ENCODE measurements around the gene DHX29.

Gene DHX29

DNA sequence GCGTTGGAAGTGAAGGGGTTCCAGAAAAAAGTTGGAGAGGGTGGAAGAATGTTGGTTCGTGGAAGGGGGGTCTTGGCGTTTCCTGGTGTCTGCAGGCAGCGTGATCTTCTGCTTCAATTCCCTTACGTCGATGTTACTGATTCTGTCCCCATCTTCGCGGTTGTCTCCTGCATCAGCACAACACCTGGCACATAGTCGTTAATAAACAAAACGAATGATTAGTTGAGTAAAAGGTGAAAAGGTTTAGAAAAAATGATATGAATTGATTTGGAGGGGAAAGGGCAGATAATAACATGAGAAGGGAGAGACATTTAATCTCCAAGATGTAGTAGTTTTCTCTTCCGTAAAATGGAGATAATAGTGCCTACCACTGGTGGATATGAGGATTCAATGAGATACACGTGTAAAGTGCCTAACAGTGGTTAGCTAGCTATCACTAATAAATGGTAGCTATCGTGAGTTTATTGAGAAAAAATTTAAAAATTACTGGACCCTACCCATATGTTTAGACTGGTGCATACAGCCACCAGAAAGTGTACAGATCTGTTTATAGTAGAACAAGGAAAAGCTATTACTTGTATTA lies 851 bp upstream of the DHX29 start:
- DNase-seq = peak in 1 of 2 experiments; percentile 69

DNA sequence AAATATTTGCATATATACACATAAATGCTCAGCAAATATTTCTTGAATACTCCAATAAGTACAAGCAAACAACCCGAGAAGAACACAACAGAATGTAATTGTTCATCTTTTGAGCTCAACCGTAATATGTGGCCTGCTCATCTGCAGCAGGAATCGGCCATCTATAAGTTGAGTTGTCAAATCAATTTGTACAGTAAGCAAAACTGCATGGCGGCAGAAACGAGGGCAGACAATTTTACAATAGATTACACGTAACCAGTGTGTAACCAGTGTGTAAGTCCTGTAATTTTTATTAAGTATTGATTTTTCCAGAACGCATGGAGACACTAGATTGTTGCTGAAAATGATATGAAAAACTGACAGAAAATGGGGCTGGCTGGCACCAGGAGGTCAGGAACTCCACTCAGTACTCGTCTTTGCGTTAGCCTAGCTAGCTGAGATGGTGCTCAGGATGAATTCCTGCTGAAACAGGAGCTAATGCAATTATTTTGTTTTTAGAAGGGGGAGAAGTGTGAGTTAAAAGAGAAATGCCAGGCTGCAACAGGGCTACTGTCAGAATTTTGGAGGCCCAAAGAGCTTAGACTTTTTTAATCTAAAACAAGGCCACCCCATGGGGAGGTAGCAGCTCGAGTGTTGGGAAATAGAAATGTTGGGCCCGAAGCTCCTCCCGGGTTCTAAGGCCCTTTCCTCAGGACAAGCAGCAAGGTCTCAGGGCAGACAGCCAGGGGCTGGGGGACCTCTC lies 682 bp downstream of the DHX29 start:
- DNase-seq = peak in 1 of 2 experiments; percentile 40

DNA sequence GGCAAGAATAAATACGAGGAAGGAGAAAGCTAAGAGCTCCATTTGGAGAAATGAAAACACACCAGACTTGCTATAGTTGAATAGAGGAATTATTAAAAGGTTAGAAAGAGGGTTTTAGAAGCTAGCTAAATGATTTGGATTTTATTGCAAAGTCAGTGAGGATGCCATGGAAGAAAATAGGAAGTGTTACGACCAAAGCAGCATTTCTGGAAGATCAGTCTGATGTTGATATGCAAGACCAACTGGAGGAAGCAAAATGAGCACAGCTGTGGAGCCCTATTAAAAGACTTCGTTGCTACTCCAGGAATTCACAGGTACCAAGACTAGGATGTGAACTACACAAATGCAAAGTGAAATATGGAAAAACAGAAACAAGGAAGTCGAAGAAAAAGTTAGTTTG lies 2.1 kb downstream of the DHX29 start:
- DNase-seq = no peak

DNA sequence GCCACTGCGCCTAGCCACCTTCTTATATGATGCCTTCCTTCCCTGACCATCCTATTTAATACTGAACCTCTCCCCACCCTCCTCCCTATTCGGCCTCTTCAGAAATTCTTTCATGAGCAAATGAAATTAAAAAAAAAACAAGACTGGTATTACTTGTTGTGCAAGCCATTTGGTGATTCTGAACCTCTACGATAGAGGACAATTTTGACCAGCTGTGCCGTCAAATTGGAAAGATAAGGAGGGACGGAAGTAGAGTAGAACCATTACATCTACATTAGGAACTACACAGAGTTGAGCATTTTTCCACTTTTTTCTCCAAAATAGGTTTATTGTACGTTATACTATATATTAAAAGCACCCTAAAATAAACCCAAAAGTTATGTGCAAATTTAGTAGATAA lies 2.9 kb downstream of the DHX29 start:
- no peak for DNase-seq

DNA sequence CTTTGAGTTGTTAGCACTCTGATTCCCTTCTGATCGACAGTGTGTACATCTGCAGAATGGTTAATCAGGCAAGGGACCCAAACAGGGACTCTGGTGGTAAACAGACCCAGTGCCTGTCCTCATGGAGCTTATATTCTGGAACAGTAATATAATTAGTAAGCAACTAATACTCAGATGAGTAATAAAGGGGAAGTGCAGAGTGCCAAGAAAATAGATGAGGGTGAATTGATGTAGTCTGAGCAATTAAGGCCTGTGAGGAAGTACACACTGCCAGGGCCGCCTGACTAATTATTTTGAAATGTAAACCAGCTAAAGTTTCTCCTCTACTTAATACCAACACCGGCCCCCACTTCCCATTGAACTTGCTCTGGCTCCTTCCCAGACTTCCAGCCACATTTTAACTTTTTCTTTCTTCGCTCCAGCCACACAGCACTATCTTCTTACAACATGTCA lies 4.2 kb downstream of the DHX29 start:
- DNase-seq = peak; percentile 24 to 70

DNA sequence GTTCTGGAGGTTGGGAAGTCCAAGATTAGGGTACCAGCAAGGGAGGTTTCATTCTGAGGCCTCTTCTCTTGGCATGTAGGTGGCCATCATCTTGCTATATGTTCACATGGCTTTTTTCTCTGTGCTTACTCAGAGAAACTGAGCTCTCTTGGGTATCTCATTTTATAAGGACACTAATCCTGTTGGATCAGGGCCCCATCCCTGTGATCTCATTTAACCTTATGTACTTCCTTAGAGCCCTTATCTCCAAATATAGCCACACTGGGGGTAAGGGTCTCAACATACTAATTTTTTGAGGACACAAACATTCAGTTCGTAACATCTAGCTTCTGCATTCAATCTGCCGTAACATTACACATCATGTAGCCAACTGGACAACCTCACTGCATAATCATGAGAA lies 6.6 kb downstream of the DHX29 start:
- no peak for DNase-seq

DNA sequence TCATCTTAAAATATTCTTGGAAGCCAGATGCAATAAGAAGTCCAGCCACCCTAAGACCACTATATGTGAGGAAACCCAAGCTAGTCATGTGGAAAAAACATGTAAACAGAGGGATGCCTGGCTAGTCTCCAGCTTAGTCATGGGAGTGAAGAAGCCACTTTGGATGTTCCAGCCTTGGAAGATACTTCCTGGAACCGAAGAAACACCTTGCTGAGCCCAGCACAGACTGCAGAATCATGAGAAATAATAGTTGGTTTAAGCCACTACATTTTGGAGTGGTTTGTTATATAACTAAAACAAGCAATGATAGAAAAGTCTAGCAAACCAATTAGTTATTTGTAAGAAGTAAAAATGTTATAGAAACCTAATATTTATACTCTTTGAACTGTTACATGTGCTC lies 12.6 kb downstream of the DHX29 start:
- no peak for DNase-seq

DNA sequence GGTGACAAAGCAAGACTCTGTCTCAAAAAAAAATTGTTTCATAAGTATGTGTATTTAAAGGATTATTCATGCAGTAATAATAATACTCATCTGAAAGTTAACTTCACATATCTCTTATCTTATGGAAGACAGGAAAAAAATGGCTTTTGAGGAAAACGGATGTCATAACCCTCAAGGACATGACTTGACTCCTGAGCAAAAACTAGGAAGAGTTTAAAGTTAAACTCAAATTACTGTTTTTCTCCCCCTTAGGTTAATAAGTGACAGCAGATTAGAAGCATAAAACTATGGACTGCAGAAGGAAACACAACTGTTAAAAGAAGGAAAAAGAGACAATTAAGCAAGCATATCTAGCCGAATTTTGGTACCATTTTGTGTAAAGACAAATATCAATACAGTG lies 16.5 kb downstream of the DHX29 start:
- no peak for DNase-seq

DNA sequence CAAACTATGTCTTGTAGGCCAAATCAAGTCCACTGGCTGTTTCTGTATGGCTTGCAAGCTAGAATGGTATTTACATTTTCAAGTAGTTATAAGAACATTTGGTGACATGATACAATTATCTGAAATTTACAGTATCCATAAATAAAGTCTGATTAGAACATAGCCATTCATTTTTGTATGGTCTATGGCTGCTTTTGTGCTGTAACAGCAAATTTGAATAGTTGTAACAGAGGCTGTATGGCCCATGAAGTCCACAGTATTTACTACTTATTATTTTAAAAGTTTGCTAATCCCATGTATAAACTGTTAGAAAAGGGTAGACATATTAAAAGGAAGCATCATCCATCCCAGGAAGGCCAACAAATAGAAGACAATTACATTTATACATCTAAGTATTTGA lies 17.7 kb downstream of the DHX29 start:
- DNase-seq = no peak

DNA sequence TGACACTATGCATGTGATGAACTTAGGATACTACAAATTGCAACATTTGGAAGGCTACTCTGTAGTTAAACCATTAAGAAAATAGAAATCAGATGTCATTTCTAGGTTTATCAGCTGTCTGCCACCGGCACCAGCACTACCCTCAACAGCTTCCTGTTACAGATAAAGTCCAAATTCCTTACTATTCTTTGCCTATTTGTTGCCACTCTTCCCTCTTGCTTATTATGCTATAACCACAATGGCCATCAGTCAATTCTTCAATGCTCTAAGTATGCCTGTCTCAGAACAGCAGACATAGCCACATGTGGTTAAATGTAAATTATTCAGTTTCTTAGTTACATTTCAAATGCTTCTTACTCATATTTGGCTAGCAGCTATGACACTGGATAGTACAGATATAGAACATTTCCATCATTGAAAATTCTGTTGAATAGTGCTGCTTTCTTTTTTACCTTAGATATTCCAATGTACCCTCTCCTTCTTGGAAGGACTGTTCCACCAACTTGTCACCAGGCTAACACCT lies 21.0 kb downstream of the DHX29 start:
- no peak for DNase-seq

DNA sequence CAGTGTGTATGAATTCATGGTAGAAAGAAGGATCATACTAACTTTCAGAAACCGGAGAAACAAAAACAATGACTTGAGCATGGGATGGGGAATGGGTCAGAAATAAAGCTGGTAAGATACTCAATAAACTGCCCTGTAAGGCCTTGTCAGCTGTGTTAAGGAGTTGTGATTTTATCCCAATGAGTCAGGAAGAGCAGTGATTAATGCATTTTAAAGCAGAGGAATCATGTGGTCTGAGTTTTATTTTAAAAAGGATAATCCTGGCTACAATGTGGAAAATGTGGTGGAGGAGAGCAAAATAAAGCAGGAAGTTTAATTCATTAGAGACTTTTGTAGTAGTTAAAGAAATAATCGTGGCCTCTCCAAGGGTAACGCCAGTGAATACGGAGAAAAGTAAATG lies 28.7 kb downstream of the DHX29 start:
- DNase-seq = no peak

DNA sequence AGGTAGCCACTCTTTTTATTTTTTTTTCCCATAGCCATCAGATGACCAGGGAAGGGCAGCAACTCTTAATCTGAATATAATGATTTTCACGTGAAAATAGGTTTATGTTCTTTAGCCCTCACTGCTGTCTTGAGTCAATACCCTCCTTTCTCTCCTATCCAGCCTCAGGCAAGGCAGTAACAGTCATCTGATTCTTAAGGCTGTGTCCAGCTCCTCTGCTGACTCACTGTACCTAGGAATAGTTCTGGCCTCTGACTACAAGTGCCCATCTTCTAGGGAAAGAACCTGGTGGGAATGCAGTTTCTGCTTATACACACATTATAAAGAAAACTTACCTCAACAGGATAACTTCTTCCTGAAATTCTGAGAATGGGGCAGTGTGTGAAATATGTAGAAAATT lies 30.7 kb downstream of the DHX29 start:
- DNase-seq = no peak

DNA sequence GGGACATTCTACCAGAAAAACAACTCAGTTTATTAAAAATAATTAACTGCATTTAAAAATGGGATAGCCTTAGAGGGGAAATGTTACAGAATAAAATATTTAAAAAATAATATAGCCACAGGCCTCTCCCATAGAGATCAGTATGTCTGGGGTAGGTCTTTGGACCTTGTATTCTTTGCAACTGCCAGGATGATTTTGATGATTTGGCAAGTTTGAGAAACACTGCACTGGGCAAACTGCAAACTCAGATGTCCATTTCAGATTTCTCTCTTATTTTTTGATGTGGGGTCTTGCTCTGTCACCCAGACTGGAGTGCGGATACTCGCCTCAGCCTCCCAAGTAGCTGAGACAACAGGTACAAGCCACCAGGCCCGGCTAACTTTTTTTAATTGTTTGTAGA lies 49.2 kb downstream of the DHX29 start:
- DNase-seq = no peak

DNA sequence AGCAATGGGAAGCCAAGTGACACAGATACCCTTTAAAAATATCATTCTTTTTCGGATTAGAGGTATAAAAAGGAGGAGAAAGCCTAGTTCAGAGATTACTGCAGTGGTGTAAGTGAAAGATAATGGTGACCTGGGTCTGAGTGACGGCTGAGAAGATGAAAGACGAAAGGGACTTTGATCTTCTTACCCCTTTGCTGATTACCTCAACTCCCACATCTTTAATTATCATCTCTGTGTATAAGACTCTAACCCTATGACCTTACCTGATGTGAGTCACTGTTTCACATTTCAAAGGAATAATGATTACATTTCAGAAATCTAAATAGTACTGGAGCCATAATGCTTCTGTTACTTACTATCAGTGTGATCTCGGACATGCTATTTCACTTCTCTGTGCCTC lies 52.7 kb downstream of the DHX29 start:
- no peak for DNase-seq

DNA sequence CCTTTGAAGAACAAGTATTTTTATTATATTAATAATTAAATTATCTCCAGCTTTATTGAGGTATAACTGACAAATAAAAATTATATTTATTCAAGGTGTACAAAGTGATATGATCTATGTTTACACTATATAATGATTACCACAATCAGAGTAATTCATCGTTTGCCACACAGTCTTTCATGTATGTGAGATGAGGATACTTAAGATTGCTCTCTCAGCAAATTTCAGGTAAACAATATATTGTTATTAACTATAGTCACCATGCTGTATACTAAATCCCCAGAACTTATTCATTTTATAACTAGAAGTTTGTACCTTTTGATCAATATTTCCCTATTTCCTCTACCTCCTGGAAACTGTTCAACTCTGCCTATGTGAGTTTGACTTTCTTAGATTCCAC lies 57.4 kb downstream of the DHX29 start:
- no peak for DNase-seq

DNA sequence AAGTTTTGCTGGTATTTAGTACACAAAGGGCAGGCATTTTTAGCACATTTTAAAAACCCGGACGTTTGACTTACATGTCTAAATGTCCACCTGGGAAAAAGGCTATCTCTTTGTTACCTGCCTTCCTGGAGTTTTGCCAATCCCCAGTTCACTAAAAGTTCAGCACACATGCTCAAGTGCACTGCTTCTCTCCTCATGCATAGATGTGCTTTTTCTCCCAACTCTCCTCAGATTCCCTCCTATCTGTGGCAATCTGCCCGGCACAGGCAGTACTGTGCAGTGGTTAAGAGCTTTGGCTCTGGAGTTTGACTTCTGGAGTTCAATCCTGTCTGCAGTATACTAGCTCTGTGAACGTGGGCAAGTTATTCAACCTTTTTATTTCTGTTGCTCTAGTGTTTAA lies 65.7 kb downstream of the DHX29 start:
- no peak for DNase-seq

DNA sequence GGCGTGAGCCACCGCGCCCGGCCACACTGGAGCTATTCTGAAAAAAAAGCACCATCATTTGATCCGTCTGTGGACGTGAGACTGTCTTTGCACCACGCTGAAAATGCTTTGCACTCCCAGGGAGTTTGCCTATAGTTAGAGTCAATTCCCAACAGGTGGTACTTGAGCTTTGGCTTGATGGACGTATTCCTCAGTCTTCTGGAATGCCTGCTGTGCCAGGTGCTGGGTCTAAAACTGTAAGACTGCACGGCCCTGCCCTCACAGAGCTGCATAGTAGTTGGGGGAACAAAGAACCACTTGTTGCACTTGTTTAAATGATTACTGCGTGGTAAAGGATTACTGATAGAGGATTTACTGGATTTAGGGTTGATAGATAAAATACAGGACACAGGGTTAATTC lies 70.7 kb downstream of the DHX29 start:
- no peak for DNase-seq

DNA sequence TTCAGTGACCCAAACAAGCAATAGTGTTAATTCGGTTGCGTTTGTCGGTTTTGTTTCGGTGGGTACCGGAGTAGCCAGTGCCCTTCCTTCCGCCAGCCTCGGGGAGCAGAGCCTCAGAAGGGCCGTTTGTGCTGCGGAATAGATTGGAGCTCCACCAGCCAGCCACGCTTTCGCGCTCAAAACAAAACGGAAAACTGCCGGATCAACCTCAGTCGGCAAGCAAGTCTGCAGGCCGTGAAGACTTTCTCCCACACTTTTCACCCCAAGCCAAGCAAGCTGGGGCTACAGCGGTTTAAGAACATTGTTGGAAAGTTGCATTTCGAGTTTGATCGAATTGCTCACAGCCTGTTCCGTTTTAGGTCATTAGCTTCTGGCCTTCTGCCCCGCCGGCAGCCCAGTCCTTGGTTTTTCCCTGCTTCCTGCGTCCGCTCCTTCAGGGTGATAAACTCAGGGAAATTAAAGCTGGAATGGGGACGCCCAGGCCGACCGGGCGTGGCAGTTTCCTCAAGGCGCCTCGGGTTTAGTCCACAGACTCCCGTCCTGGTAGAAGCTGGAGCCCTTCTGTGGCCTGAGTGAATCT lies 73.3 kb downstream of the DHX29 start:
- DNase-seq = no peak

DNA sequence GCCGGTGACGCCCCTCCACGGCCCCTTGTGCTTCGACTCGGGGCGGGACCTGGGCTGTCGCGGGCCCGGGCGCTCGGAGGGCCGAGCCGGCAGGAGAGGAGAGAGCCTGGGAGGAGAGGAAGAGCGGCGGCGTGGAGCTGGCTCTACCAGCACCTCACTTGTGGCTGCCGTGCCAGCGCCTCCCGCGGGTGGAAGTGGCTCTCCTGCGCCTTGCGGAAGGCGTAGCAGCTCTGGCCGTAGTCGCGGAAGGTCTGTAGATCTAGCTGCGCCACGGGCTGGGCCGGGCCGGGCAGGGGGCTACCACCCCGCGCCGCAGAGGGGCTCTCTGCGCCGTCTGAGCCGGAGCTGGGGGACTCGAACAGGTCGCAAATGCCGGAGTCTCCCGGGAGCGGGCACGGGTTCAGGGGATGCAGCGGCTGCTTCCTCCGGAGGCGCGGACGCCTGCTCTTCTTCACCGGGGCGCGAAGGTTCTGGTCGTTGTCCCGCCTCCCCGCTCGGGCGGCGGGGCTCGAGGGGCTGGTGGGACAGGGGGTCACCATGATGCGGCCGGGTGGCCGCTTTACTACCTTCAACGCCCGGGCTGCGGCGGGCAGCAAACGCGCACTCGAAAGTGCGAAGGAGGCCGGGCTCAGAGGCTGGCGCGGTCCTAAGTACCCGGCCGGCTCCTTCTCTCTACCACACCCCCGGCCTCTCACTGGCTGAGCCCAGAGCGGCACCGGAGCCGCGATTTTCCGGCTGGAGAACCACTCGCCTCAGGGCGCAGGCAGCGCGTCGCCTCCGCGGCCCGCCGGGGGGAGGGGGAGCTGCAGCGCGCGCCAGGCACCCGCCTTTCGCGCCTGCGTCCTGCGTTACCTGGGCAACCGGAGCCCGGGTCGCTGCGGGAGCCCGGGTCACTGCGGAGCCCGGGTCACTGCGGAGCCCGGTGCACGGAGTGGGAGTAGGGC lies 74.2 kb downstream of the DHX29 start, which contains the start of gene CCNO:
CCNO (minus strand) TSS at position 624 of the 944 bp plus-strand sequence; CDS start at position 539, 85 bp downstream.
- DNase-seq = peak; percentile 78 to 83

DNA sequence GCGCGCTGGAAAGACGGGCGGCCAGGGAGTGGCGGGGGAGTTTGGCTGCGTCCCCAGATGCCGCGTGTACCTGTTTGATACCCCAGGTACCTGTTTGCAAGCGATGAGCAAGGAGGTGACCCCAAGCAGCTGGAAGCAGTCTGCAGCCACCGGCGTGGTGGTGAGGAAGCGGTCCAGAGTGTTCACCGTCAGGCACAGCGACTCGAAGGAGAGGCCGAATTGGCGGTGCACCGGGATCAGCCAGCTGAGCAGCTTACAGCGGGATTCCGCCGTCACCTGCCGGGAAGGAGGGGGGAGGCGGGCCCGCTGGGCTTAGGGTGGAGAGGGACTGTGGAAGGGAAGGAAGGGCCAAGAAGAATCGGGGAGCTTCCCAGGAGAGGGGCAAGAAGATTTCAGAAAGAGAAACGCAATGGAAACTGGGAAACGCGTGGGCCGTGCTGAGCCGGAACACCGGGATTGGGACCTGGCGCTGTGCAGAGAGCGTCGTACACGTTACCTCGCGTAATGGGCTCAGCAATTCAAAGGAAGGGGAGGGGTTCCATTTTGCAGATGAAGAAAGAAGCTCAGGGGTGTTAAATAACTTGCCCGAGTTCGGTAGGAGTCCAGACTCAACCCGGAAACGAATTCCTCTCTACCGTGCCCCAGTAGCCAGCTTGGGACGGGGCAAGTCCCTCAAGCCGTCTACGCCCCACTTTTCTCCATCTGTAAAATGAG lies 75.1 kb downstream of the DHX29 start:
- peak in 1 of 2 experiments; percentile 62 for DNase-seq

DNA sequence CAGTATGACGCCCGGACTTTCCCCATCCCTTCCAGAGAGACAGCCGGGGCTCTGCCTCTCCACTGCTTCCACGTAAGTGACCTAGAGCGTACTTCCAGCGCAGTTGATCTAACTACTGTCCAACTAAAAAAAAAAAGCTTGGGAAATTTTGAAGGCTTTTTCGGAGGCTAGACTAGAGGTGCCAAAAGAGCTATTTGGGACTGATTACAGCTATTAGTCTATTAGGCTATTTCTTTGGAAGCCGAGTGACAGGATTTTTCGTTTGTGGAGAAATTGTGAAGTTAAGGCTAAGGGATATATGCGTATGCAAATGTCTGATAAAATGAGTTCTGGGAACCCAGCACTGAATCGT lies 75.6 kb downstream of the DHX29 start:
- no peak for DNase-seq
